Karpas-422 (cell line): ENCODE results near the gene NLRP3. TPM values are rescaled to one million over a fixed set of nuclear protein-coding genes. Genes with fewer than 3 reads are reported as not detected.

Experiments used
- DNase-seq: peaks from one replicate; pipeline ENCODE4 v3.0.0-alpha.2; 2015
- H2AFZ ChIP-seq: fragments of 200-600 bp; sonication (generic); 2 replicates; pipeline ENCODE4 v1.6.1; 2014; ENCODE audit warnings: antibody characterized with exemption, low read length, mixed read lengths
- H3K27ac ChIP-seq: fragments of 200-600 bp; sonication (generic); 2 replicates; pipeline ENCODE4 v1.5.1; 2014; ENCODE audit warnings: mild to moderate bottlenecking, low read length, moderate library complexity
- H3K27me3 ChIP-seq: fragments of 200-600 bp; sonication (generic); 2 replicates; pipeline ENCODE4 v1.6.1; 2014; ENCODE audit warnings: low read length, mixed read lengths
- H3K36me3 ChIP-seq: fragments of 200-600 bp; sonication (generic); 2 replicates; pipeline ENCODE4 v1.6.1; 2014; ENCODE audit warnings: low read length, mixed read lengths; ENCODE audit not compliant: insufficient read depth
- H3K4me1 ChIP-seq: fragments of 200-600 bp; sonication (generic); 2 replicates; pipeline ENCODE4 v1.6.1; 2014; ENCODE audit warnings: mild to moderate bottlenecking, low read length, mixed read lengths
- H3K4me2 ChIP-seq: fragments of 200-600 bp; sonication (generic); 2 replicates; pipeline ENCODE4 v1.6.1; 2014; ENCODE audit warnings: low read length, low read depth, mild to moderate bottlenecking; ENCODE audit not compliant: poor library complexity, severe bottlenecking
- H3K4me3 ChIP-seq: fragments of 200-600 bp; sonication (generic); 2 replicates; pipeline ENCODE4 v1.5.1; 2014; ENCODE audit warnings: mild to moderate bottlenecking, antibody characterized with exemption, low read length, mixed read lengths
- H3K79me2 ChIP-seq: fragments of 200-600 bp; sonication (generic); 2 replicates; pipeline ENCODE4 v1.6.1; 2014; ENCODE audit warnings: mild to moderate bottlenecking, low read length, mixed read lengths
- H3K9ac ChIP-seq: fragments of 200-600 bp; sonication (generic); 2 replicates; pipeline ENCODE4 v1.6.0; 2014; ENCODE audit warnings: low read length
- H3K9me2 ChIP-seq: fragments of 200-600 bp; sonication (generic), shearing (Covaris generic); replicated peaks from 2 replicates; pipeline ENCODE4 v1.6.0; 2014; ENCODE audit warnings: mild to moderate bottlenecking, low read length, moderate library complexity; ENCODE audit not compliant: insufficient read depth
- H3K9me3 ChIP-seq: fragments of 300-700, 200-600 bp; sonication (generic); 2 replicates; pipeline ENCODE4 v1.6.1; 2014; ENCODE audit warnings: low read length, mixed read lengths
- H4K20me1 ChIP-seq: fragments of 200-600 bp; sonication (generic); 2 replicates; pipeline ENCODE4 v1.6.1; 2014; ENCODE audit warnings: mild to moderate bottlenecking, antibody characterized with exemption, low read length, low read depth; ENCODE audit not compliant: insufficient read depth
- total RNA-seq: library from RNA; depleted of rRNA; stranded (reverse); fragments of >200 nt; shearing (Covaris generic); gene quantifications from 2 replicates; pipeline ENCODE4 v1.2.3, GENCODE V29; 2014; ENCODE audit warnings: low replicate concordance

Gene NLRP3
- total RNA-seq, 1 experiment from 2014 or later, result not detected

DNA sequence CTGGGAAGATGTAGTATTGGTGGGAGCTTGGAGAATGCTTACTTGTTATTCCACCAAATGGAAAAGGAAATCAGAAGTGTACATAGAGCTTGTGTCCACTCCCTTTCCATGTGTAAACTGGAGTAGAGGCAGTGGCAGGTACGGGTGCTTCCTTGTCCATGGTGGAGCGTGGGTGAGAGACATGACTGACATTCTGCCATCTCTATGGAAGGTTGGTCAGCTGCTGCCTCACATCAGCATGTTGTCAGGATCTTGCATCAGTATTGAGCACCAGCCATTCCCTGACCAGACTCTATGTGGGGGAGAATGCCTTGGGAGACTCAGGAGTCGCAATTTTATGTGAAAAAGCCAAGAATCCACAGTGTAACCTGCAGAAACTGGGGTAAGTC is 19.8 kb downstream of the NLRP3 start:
- Histone ChIP-seq H3K4me1 (peaks cover 6% of the 10 kb centered on the region), H3K4me3 (no peak overlapping the region), H3K9me2 (no peaks in the 10 kb centered on the region), H2AFZ (no peak overlapping the region), H3K9ac (no peak overlapping the region), H4K20me1 (no peaks in the 10 kb centered on the region), H3K9me3 (no peaks in the 10 kb centered on the region), H3K36me3 (no peaks in the 10 kb centered on the region), H3K27ac (no peak overlapping the region), H3K4me2 (no peak overlapping the region), H3K27me3 (no peaks in the 10 kb centered on the region), H3K79me2 (no peaks in the 10 kb centered on the region)
- DNase-seq, result no peak

DNA sequence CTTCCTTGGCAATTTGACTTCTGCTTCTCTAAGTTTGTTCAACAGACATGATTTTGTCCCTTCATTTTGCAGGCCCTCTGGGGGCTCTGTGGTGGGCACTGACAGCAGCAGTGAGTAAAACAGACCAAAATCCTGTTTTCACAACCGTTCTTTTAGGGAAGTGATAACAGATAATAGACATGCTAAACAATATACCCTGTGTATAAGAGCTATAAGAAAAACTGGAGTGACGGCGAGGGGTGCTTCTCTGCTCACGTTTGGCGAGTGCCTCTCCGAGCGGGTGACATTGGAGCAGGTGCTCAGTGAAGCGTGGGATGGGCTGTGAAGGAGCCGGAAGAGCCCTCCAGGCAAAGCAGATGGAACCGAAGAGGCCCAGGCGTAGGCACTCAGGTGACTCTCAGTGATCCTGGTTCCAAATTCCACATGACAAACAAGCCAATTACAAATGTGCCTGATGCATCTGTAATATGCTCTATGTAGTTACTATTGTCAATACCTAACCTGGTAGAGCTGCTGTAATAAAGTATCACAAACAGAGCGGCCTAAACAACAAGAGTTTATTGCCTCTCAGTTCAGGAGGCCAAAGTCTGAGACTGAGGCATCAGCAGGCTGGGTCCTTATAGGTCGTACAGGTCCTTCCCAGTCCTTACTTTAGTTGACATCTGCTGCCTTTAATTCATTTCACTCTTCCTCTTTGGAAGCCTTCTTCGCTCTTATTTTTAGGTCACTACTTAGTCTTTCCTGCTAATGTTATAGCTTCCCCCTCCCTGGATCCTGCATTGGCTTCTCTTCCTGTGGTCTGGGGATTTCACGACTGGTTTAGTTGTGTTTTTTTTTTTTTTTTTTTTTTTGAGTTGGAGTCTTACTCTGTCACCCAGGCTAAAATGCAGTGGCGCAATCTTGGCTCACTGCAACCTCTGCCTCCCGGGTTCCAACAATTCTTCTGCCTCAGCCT is 21.9 kb downstream of the NLRP3 start:
- no peak overlapping the region for H2AFZ ChIP-seq
- no peaks in the 10 kb centered on the region for H3K9me3 ChIP-seq
- no peak overlapping the region for H3K27ac ChIP-seq
- H3K36me3 ChIP-seq, result no peaks in the 10 kb centered on the region
- no peak overlapping the region for H3K9ac ChIP-seq
- H3K27me3 ChIP-seq, result no peaks in the 10 kb centered on the region
- no peaks in the 10 kb centered on the region for H4K20me1 ChIP-seq
- H3K9me2 ChIP-seq, result no peaks in the 10 kb centered on the region
- H3K79me2 ChIP-seq, result no peaks in the 10 kb centered on the region
- no peak overlapping the region for H3K4me3 ChIP-seq
- H3K4me1 ChIP-seq, result peaks cover 6% of the 10 kb centered on the region
- no peak overlapping the region for H3K4me2 ChIP-seq
- DNase-seq, result no peak

DNA sequence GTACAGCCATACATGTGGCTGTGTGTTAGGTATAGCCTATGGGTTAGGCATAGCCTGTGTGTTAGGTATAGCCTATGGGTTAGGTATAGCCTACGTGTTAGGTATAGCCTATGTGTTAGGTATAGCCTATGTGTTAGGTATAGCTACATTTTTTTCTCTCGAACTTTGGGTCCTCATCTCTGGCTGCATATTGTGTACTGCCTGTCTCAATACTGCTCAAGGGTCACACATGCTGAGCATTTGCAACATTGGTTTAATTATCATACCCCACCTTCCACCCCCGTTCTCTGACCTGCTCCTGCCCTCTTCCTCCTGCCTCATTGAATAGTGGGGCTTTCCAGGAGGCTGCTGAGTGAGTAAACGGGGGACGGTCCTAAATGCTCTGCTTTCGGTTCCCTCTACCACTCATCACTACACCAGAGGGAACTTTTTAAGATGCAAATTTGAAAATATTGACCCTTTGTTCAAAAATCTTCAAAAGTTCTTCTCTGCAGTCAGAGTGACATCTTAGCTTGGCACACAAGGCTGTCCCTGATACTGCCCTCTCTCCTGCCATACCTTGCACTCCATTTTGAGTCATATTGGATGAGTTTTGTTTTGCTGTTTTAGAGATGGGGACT is 24.1 kb downstream of the NLRP3 start:
- no peak overlapping the region for H3K9ac ChIP-seq
- no peaks in the 10 kb centered on the region for H3K36me3 ChIP-seq
- H3K79me2 ChIP-seq, result no peaks in the 10 kb centered on the region
- H4K20me1 ChIP-seq, result no peaks in the 10 kb centered on the region
- no peak overlapping the region for H2AFZ ChIP-seq
- H3K9me2 ChIP-seq, result no peaks in the 10 kb centered on the region
- no peaks in the 10 kb centered on the region for H3K27me3 ChIP-seq
- H3K4me1 ChIP-seq, result peaks cover 6% of the 10 kb centered on the region
- H3K9me3 ChIP-seq, result no peaks in the 10 kb centered on the region
- no peak overlapping the region for H3K4me2 ChIP-seq
- no peak overlapping the region for H3K27ac ChIP-seq
- no peak overlapping the region for H3K4me3 ChIP-seq
- peak; percentile 51 for DNase-seq

DNA sequence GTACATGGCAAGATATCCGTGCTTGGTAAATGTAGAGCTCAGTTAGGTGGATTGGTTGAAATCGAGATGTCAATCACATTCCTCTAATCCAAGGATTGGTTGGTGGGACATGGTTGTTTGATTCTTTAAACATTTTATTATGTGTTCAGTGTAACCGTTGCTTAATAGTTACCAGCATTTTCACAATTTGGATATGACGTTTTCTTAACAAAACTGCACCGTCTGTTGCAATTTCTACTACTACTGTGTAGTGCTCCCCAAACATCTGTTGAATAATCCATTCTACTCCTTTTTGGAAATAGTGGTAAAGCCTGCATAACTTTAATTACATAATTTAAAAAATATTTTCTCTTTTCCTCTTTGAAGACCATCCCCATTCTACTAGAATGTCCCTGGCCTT is 25.6 kb downstream of the NLRP3 start:
- Histone ChIP-seq H4K20me1 (no peaks in the 10 kb centered on the region), H2AFZ (no peak overlapping the region), H3K4me1 (peaks cover 6% of the 10 kb centered on the region), H3K27me3 (no peaks in the 10 kb centered on the region), H3K79me2 (no peaks in the 10 kb centered on the region), H3K4me3 (no peak overlapping the region), H3K27ac (no peak overlapping the region), H3K9ac (no peak overlapping the region), H3K4me2 (no peak overlapping the region), H3K36me3 (no peaks in the 10 kb centered on the region), H3K9me3 (no peaks in the 10 kb centered on the region), H3K9me2 (no peaks in the 10 kb centered on the region)
- no peak for DNase-seq

GRCh38 chr1:247442164-247442563 is 26.2 kb downstream of the NLRP3 start:
- no peak overlapping the region for H3K9ac ChIP-seq

DNA sequence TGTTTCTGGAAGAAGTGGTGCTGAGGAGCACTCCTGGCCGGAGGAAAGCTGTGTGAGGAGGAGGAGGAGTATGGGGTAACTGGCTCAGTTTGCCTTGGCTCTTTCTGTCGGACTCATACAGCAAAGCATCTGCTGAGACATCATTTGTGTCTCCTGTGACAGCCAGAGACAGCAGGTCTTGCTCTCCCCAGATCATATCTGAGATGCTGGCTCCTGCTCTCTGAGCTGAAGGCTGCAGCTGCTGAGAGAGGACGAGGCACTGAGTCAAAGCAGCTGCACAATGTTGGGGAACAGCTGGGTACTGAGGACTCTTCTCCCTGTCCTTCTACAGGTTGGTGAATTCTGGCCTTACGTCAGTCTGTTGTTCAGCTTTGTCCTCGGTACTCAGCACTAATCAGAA is 27.7 kb downstream of the NLRP3 start:
- Histone ChIP-seq H3K4me3 (no peak overlapping the region), H3K9ac (no peak overlapping the region), H2AFZ (no peak overlapping the region), H3K9me3 (no peaks in the 10 kb centered on the region), H4K20me1 (no peaks in the 10 kb centered on the region), H3K79me2 (no peaks in the 10 kb centered on the region), H3K9me2 (no peaks in the 10 kb centered on the region), H3K4me1 (peaks cover 6% of the 10 kb centered on the region), H3K36me3 (no peaks in the 10 kb centered on the region), H3K27me3 (no peaks in the 10 kb centered on the region), H3K4me2 (no peak overlapping the region), H3K27ac (no peak overlapping the region)
- no peak for DNase-seq

More at GRCh38 chr1:247442164-247442563, 26.2 kb downstream of the NLRP3 start:
- Histone ChIP-seq H2AFZ (no peak overlapping the region), H3K4me2 (no peak overlapping the region), H3K27me3 (no peaks in the 10 kb centered on the region), H3K9me3 (no peaks in the 10 kb centered on the region), H3K36me3 (no peaks in the 10 kb centered on the region), H3K9me2 (no peaks in the 10 kb centered on the region), H3K4me1 (peaks cover 6% of the 10 kb centered on the region), H4K20me1 (no peaks in the 10 kb centered on the region), H3K27ac (no peak overlapping the region), H3K4me3 (no peak overlapping the region), H3K79me2 (no peaks in the 10 kb centered on the region)
- DNase-seq, result no peak

GRCh38 chr1:247444571-247444970 is 28.6 kb downstream of the NLRP3 start:
- Histone ChIP-seq H3K79me2 (no peaks in the 10 kb centered on the region), H3K4me1 (peaks cover 6% of the 10 kb centered on the region), H3K9me2 (no peaks in the 10 kb centered on the region), H4K20me1 (no peaks in the 10 kb centered on the region), H2AFZ (no peak overlapping the region), H3K9ac (no peak overlapping the region), H3K4me2 (no peak overlapping the region), H3K27ac (no peak overlapping the region), H3K27me3 (no peaks in the 10 kb centered on the region), H3K9me3 (no peaks in the 10 kb centered on the region), H3K36me3 (no peaks in the 10 kb centered on the region), H3K4me3 (no peak overlapping the region)
- no peak for DNase-seq

DNA sequence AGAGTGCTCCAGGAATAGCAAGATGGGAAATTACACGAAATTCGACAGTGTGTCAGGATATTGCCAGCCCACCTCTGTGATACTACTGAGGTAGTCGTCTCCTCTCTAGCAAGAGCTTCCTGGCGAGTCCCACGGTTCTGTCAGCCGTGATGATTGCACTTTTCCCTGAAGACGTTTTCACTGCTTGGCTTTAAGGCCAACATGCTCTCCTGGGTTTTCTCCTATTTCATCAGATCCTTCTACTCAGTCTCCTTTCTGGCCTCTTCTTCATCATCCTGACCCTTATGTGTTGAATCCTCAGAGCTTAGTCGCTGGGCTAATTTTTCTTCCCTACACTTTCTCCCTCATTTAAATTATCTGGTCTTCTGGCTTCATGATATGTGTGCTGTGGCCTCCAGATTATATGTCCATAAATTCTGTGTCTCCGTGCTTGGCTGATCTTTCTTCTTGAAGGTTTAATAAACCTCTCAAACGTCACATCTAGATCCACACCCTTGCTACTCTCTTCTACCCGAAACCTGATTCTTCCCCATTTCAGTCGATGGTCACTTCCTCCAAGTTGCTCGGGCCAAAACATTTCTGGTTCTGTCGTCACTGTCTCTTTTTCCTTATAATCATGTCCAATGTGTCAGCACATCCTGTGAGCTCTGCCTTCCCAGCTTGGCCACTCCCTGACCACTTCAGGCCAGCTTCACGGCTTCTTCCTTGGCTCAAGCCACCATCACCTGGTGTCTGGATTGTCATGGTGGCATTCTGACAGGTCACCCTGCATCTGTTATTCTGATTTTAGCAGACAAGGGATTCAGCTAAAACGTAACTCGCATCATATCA is 29.8 kb downstream of the NLRP3 start:
- Histone ChIP-seq H3K9me3 (no peaks in the 10 kb centered on the region), H3K4me2 (no peak overlapping the region), H3K4me1 (no peaks in the 10 kb centered on the region), H2AFZ (no peak overlapping the region), H3K9me2 (no peaks in the 10 kb centered on the region), H3K27ac (no peak overlapping the region), H3K79me2 (no peaks in the 10 kb centered on the region), H3K9ac (no peak overlapping the region), H3K4me3 (no peak overlapping the region), H3K36me3 (no peaks in the 10 kb centered on the region), H3K27me3 (no peaks in the 10 kb centered on the region), H4K20me1 (no peaks in the 10 kb centered on the region)
- DNase-seq, result no peak
